SJSA1 (cell line): Measurements from ENCODE around the gene LAPTM4A. TPM values are rescaled to one million over a fixed set of nuclear protein-coding genes. Genes with fewer than 3 reads are reported as not detected.

Experiments
- DNase-seq, 2 experiments: peaks; one replicate each; pipeline ENCODE4 v3.0.0-alpha.2; 2015 to 2020; ENCODE audit warnings: low spot score in 2 of 2, low read depth in 1 of 2
- H3K27ac ChIP-seq: fragments of 250-450 bp; sonication (Bioruptor Pico); 2 replicates; pipeline ENCODE4 v1.5.1; 2020; ENCODE audit warnings: mild to moderate bottlenecking, moderate library complexity
- H3K27me3 ChIP-seq: fragments of 250-450 bp; sonication (Bioruptor Pico); replicated peaks from 2 replicates; pipeline ENCODE4 v1.5.1; 2020; ENCODE audit warnings: mild to moderate bottlenecking, moderate library complexity
- H3K36me3 ChIP-seq: fragments of 250-450 bp; sonication (Bioruptor Pico); 2 replicates; pipeline ENCODE4 v1.5.1; 2020; ENCODE audit warnings: mild to moderate bottlenecking
- H3K4me1 ChIP-seq: fragments of 250-450 bp; sonication (Bioruptor Pico); replicated peaks from 2 replicates; pipeline ENCODE4 v1.6.1; 2021; ENCODE audit warnings: mild to moderate bottlenecking
- H3K4me3 ChIP-seq: fragments of 250-450 bp; sonication (Bioruptor Pico); 2 replicates; pipeline ENCODE4 v1.5.1; 2020; ENCODE audit warnings: mild to moderate bottlenecking
- H3K9me3 ChIP-seq: fragments of 250-450 bp; sonication (Bioruptor Pico); replicated peaks from 2 replicates; pipeline ENCODE4 v1.5.1; 2020; ENCODE audit warnings: mild to moderate bottlenecking
- total RNA-seq: library from RNA; depleted of rRNA; stranded (reverse); fragments of >200 nt; shearing (Covaris generic); gene quantifications from 2 replicates; pipeline ENCODE4 v1.2.3, GENCODE V29; 2014

LAPTM4A gene
- total RNA-seq, 1 experiment from 2014 or later = 214 TPM

GRCh38 chr2:20071397-20072383 is 20.3 kb upstream of the LAPTM4A start:
- Histone ChIP-seq H3K27ac (peak overlapping the region; percentile 91), H3K4me3 (peak overlapping the region; percentile 1; the same call in 1 of the 2 replicates), H3K36me3 (no peaks in the 10 kb centered on the region), H3K9me3 (peaks cover 6% of the 10 kb centered on the region), H3K27me3 (no peaks in the 10 kb centered on the region), H3K4me1 (peaks cover 49% of the 10 kb centered on the region)
- DNase-seq = peak; percentile 82 to 87

- Histone ChIP-seq H3K4me1 (peaks cover 56% of the 10 kb centered on the region), H3K36me3 (no peaks in the 10 kb centered on the region), H3K4me3 (no peak overlapping the region), H3K27me3 (no peaks in the 10 kb centered on the region), H3K27ac (no peak overlapping the region), H3K9me3 (peaks cover 6% of the 10 kb centered on the region)
- no peak for DNase-seq
Observed at GRCh38 chr2:20069756-20070155, 18.3 kb upstream of the LAPTM4A start.

GRCh38 chr2:20067992-20068584 is 16.7 kb upstream of the LAPTM4A start:
- no peaks in the 10 kb centered on the region for H3K36me3 ChIP-seq
- no peaks in the 10 kb centered on the region for H3K27me3 ChIP-seq
- H3K4me1 ChIP-seq = peaks cover 58% of the 10 kb centered on the region
- H3K4me3 ChIP-seq = no peak overlapping the region
- DNase-seq = peak; percentile 71 to 90
- H3K27ac ChIP-seq = peak overlapping the region; percentile 93
- H3K9me3 ChIP-seq = peaks cover 6% of the 10 kb centered on the region

GRCh38 chr2:20065885-20066602 is 14.6 kb upstream of the LAPTM4A start:
- Histone ChIP-seq H3K9me3 (peaks cover 6% of the 10 kb centered on the region), H3K4me1 (peaks cover 58% of the 10 kb centered on the region), H3K36me3 (no peaks in the 10 kb centered on the region), H3K4me3 (no peak overlapping the region), H3K27me3 (no peaks in the 10 kb centered on the region), H3K27ac (no peak overlapping the region)
- peak; percentile 53 to 62 for DNase-seq

GRCh38 chr2:20064841-20065240 is 13.4 kb upstream of the LAPTM4A start:
- Histone ChIP-seq H3K4me3 (no peak overlapping the region), H3K9me3 (peaks cover 6% of the 10 kb centered on the region), H3K36me3 (no peaks in the 10 kb centered on the region), H3K4me1 (peaks cover 57% of the 10 kb centered on the region), H3K27ac (no peak overlapping the region), H3K27me3 (no peaks in the 10 kb centered on the region)
- no peak for DNase-seq

- no peaks in the 10 kb centered on the region for H3K27me3 ChIP-seq
- peaks cover 6% of the 10 kb centered on the region for H3K9me3 ChIP-seq
- H3K4me3 ChIP-seq = no peak overlapping the region
- no peak for DNase-seq
- no peak overlapping the region for H3K27ac ChIP-seq
- H3K4me1 ChIP-seq = peaks cover 57% of the 10 kb centered on the region
- H3K36me3 ChIP-seq = no peaks in the 10 kb centered on the region
Observed at GRCh38 chr2:20064421-20064820, 13.0 kb upstream of the LAPTM4A start.

GRCh38 chr2:20062615-20063545 is 11.5 kb upstream of the LAPTM4A start:
- Histone ChIP-seq H3K27me3 (no peaks in the 10 kb centered on the region), H3K27ac (peak overlapping the region; percentile 45), H3K36me3 (no peaks in the 10 kb centered on the region), H3K4me1 (peaks cover 45% of the 10 kb centered on the region), H3K4me3 (no peak overlapping the region), H3K9me3 (peaks cover 6% of the 10 kb centered on the region)
- peak; percentile 65 to 72 for DNase-seq

GRCh38 chr2:20061940-20062339 is 10.5 kb upstream of the LAPTM4A start:
- Histone ChIP-seq H3K27ac (peak overlapping the region; percentile 45; the same call in 1 of the 2 replicates), H3K27me3 (no peaks in the 10 kb centered on the region), H3K9me3 (no peaks in the 10 kb centered on the region; the same call in 1 of the 2 replicates), H3K4me3 (no peak overlapping the region), H3K36me3 (no peaks in the 10 kb centered on the region), H3K4me1 (peaks cover 36% of the 10 kb centered on the region)
- no peak for DNase-seq

- peaks cover 34% of the 10 kb centered on the region for H3K4me1 ChIP-seq
- H3K4me3 ChIP-seq = no peak overlapping the region
- DNase-seq = peak; percentile 62 to 63
- no peaks in the 10 kb centered on the region for H3K27me3 ChIP-seq
- H3K9me3 ChIP-seq = no peaks in the 10 kb centered on the region; the same call in 1 of the 2 replicates
- no peaks in the 10 kb centered on the region for H3K36me3 ChIP-seq
- peak overlapping the region; percentile 45; the same call in 1 of the 2 replicates for H3K27ac ChIP-seq
Observed at GRCh38 chr2:20061476-20061875, 10.0 kb upstream of the LAPTM4A start.

- no peak for DNase-seq
- no peak overlapping the region for H3K4me3 ChIP-seq
- H3K9me3 ChIP-seq = no peaks in the 10 kb centered on the region; the same call in 1 of the 2 replicates
- H3K27ac ChIP-seq = no peak overlapping the region
- no peaks in the 10 kb centered on the region for H3K27me3 ChIP-seq
- H3K36me3 ChIP-seq = no peaks in the 10 kb centered on the region
- peaks cover 29% of the 10 kb centered on the region for H3K4me1 ChIP-seq
Observed at GRCh38 chr2:20060106-20060505, 8.7 kb upstream of the LAPTM4A start.

GRCh38 chr2:20057268-20057667 is 5.8 kb upstream of the LAPTM4A start:
- Histone ChIP-seq H3K4me1 (peaks cover 26% of the 10 kb centered on the region), H3K27ac (no peak overlapping the region), H3K9me3 (no peaks in the 10 kb centered on the region), H3K4me3 (no peak overlapping the region), H3K27me3 (no peaks in the 10 kb centered on the region), H3K36me3 (no peaks in the 10 kb centered on the region)
- DNase-seq = no peak

GRCh38 chr2:20054931-20055330 is 3.5 kb upstream of the LAPTM4A start:
- no peak overlapping the region for H3K27ac ChIP-seq
- no peaks in the 10 kb centered on the region for H3K36me3 ChIP-seq
- no peak overlapping the region for H3K4me3 ChIP-seq
- peaks cover 11% of the 10 kb centered on the region for H3K4me1 ChIP-seq
- H3K9me3 ChIP-seq = no peaks in the 10 kb centered on the region
- H3K27me3 ChIP-seq = no peaks in the 10 kb centered on the region
- no peak for DNase-seq

- Histone ChIP-seq H3K4me1 (peaks cover 19% of the 10 kb centered on the region), H3K4me3 (no peak overlapping the region), H3K9me3 (no peaks in the 10 kb centered on the region), H3K36me3 (no peaks in the 10 kb centered on the region), H3K27me3 (no peaks in the 10 kb centered on the region), H3K27ac (no peak overlapping the region)
- no peak for DNase-seq
Observed at GRCh38 chr2:20054119-20054518, 2.7 kb upstream of the LAPTM4A start.
